HepG2 (cell line): ENCODE data around the gene UXS1. TPM values are rescaled to one million over a fixed set of nuclear protein-coding genes. Genes with fewer than 3 reads are reported as not detected.

ENCODE experiments used
- ATAC-seq: fragments of 200-7000 bp; cut with Tn5 transposase; 3 replicates; pipeline ENCODE4 v1.9.1; 2020; ENCODE audit warnings: mild to moderate bottlenecking, moderate library complexity
- BruUV-seq: library from RNA; stranded (reverse); fragments of 400-500 nt; replicated peaks from 2 replicates; lab custom pipeline; 2021; lab: Mats Ljungman, UMichigan
- CTCF ChIA-PET: fragments of 300-600 bp; formaldehyde crosslinking; extraction: SDS; loops from one replicate; lab custom pipeline; 2021; ENCODE audit warnings: low total read pairs, inconsistent platforms, low intra/inter-chr PET ratio; lab: Yijun Ruan, JAX
- POLR2A ChIA-PET: fragments of 350-600 bp; sonication (Branson Sonifier 250); formaldehyde crosslinking; loops from one replicate; lab custom pipeline; 2020; ENCODE audit warnings: antibody characterized with exemption, inconsistent platforms; lab: Yijun Ruan, JAX
- DNase-seq: peaks from one replicate; pipeline ENCODE4 v3.0.0-alpha.2; 2015; ENCODE audit warnings: low spot score
- FAIRE-seq: peaks from 3 replicates; lab custom pipeline; 2011; peaks lifted over from hg19 to GRCh38; lab: Jason Lieb, UNC
- H2AFZ ChIP-seq: one replicate; pipeline ENCODE4 v1.6.1; 2011; ENCODE audit warnings: low read length, inconsistent platforms
- H3K27ac ChIP-seq: fragments of 300-600 bp; 3 replicates; pipeline ENCODE4 v1.8.0; 2011; ENCODE audit warnings: mixed run types, mild to moderate bottlenecking, mixed read lengths, low read length, inconsistent platforms; ENCODE audit not compliant: insufficient read depth; ENCODE audit errors: extremely low read length
- H3K27me3 ChIP-seq, 2 experiments: fragments of 200-600 bp in 1 of 2; 2 replicates in 1 of 2; 3 replicates in 1 of 2; pipeline versions ENCODE4 v1.6.0 to v1.8.0; 2011; ENCODE audit warnings: low read length in 2 of 2, mild to moderate bottlenecking in 2 of 2, moderate library complexity in 2 of 2, inconsistent platforms in 1 of 2; ENCODE audit not compliant: insufficient read depth in 2 of 2, control insufficient read depth in 1 of 2
- H3K36me3 ChIP-seq, 2 experiments: fragments of 200-600 bp in 1 of 2; replicated peaks in 1 of 2; 2 replicates in 1 of 2; 3 replicates in 1 of 2; pipeline versions ENCODE4 v1.5.1 to v1.8.0; 2011; ENCODE audit warnings: low read length in 2 of 2, inconsistent platforms in 1 of 2; ENCODE audit not compliant: insufficient read depth in 2 of 2, control insufficient read depth in 1 of 2
- H3K4me1 ChIP-seq: 2 replicates; pipeline ENCODE4 v1.5.1; 2012; ENCODE audit warnings: low read length, inconsistent platforms; ENCODE audit not compliant: insufficient read depth
- H3K4me2 ChIP-seq: 2 replicates; pipeline ENCODE4 v1.6.0; 2011; ENCODE audit warnings: low read depth, low read length, inconsistent platforms
- H3K4me3 ChIP-seq, 3 experiments: fragments of 200-600 bp in 1 of 3; sonication (generic), shearing (Covaris generic) in 1 of 3; replicated peaks in 1 of 3; 2 replicates each; pipeline ENCODE4 v1.5.1; 2011 to 2016; ENCODE audit warnings: low read length in 3 of 3, inconsistent platforms in 2 of 3, low read depth in 2 of 3, mild to moderate bottlenecking in 2 of 3, control low read depth in 1 of 3, mixed read lengths in 1 of 3; ENCODE audit not compliant: insufficient read depth in 1 of 3
- H3K79me2 ChIP-seq: one replicate; pipeline ENCODE4 v1.6.1; 2011; ENCODE audit warnings: low read length, inconsistent platforms; ENCODE audit not compliant: insufficient read depth
- H3K9ac ChIP-seq: 2 replicates; pipeline ENCODE4 v1.6.0; 2011; ENCODE audit warnings: mild to moderate bottlenecking, low read depth, low read length, inconsistent platforms; ENCODE audit not compliant: insufficient read depth
- H3K9me3 ChIP-seq: 2 replicates; pipeline ENCODE4 v1.5.1; 2012; ENCODE audit warnings: mild to moderate bottlenecking, low read length
- H4K20me1 ChIP-seq: 2 replicates; pipeline ENCODE4 v1.6.0; 2011; ENCODE audit warnings: inconsistent platforms, mild to moderate bottlenecking, low read length, moderate library complexity; ENCODE audit not compliant: insufficient read depth
- ETV6 ChIP-seq: sonication (generic); formaldehyde crosslinking; conservative IDR thresholded peaks from 2 replicates; pipeline ENCODE4 v1.4.0; 2020; ENCODE audit warnings: missing genetic modification reagents
- HES4 ChIP-seq: sonication (generic); formaldehyde crosslinking; IDR thresholded peaks from 2 replicates; pipeline ENCODE4 v1.9.0; 2021; ENCODE audit warnings: mild to moderate bottlenecking, missing genetic modification reagents, borderline replicate concordance
- HMG20A ChIP-seq: IDR thresholded peaks from 2 replicates; pipeline ENCODE4 v1.6.1; 2016; ENCODE audit warnings: borderline replicate concordance
- HNF4A ChIP-seq: sonication (generic); formaldehyde crosslinking; IDR thresholded peaks from 2 replicates; pipeline ENCODE4 v1.4.0; 2020; ENCODE audit warnings: missing genetic modification reagents
- HNF4G ChIP-seq, 2 experiments: sonication (generic) in 1 of 2; formaldehyde crosslinking in 1 of 2; IDR thresholded peaks; 2 replicates each; pipeline versions ENCODE4 v1.4.0 to v1.6.1; 2011 to 2020; ENCODE audit warnings: borderline replicate concordance in 2 of 2, low read depth in 2 of 2, mild to moderate bottlenecking in 2 of 2, low read length in 1 of 2, missing genetic modification reagents in 1 of 2, moderate library complexity in 1 of 2
- KLF12 ChIP-seq: sonication (generic); formaldehyde crosslinking; IDR thresholded peaks from 2 replicates; pipeline ENCODE4 v1.4.0; 2020; ENCODE audit warnings: missing genetic modification reagents, borderline replicate concordance
- PHF5A ChIP-seq: IDR thresholded peaks from one replicate; pipeline ENCODE4 v1.6.1; 2018; ENCODE audit warnings: low read depth, missing genetic modification reagents; ENCODE audit not compliant: unreplicated experiment
- RORA ChIP-seq: sonication (generic); formaldehyde crosslinking; IDR thresholded peaks from 2 replicates; pipeline ENCODE4 v1.5.0; 2020; ENCODE audit warnings: mild to moderate bottlenecking, missing genetic modification reagents, moderate library complexity
- SALL1 ChIP-seq: sonication (generic); formaldehyde crosslinking; IDR thresholded peaks from 2 replicates; pipeline ENCODE4 v1.8.0; 2022; ENCODE audit warnings: mild to moderate bottlenecking, missing genetic modification reagents
- SRSF4 ChIP-seq: fragments of 200-400 bp; formaldehyde crosslinking; IDR thresholded peaks from one replicate; pipeline ENCODE4 v1.6.1; 2018; ENCODE audit warnings: mild to moderate bottlenecking, low read depth, low read length, moderate library complexity; ENCODE audit not compliant: poor library complexity, severe bottlenecking
- THAP11 ChIP-seq: IDR thresholded peaks from 2 replicates; pipeline ENCODE4 v1.6.1; 2016; ENCODE audit warnings: missing biosample characterization, missing genetic modification reagents
- ZNF274 ChIP-seq: sonication (generic); formaldehyde crosslinking; IDR thresholded peaks from 2 replicates; pipeline ENCODE4 v1.5.1; 2020; ENCODE audit warnings: mild to moderate bottlenecking, missing genetic modification reagents
- ZNF431 ChIP-seq: sonication (generic); formaldehyde crosslinking; IDR thresholded peaks from 2 replicates; pipeline ENCODE4 v1.9.0; 2022; ENCODE audit warnings: missing genetic modification reagents, low read depth, mild to moderate bottlenecking, borderline replicate concordance
- ZNF513 ChIP-seq: sonication (generic); formaldehyde crosslinking; conservative IDR thresholded peaks from 2 replicates; pipeline ENCODE4 v1.5.0; 2020; ENCODE audit warnings: missing genetic modification reagents
- ZNF776 ChIP-seq: sonication (generic); formaldehyde crosslinking; IDR thresholded peaks from 2 replicates; pipeline ENCODE4 v1.4.0; 2020; ENCODE audit warnings: mild to moderate bottlenecking, missing genetic modification reagents
- WGBS: methylation state at CpG from one replicate; pipeline ENCODE4 v1.1.6; 2017; ENCODE audit warnings: low lambda C conversion rate; 5-methylcytosine and 5-hydroxymethylcytosine counted together
- in situ Hi-C: cut with HindIII; loops from 2 replicates; pipeline ENCODE4 v1.10.0; 2017; ENCODE audit warnings: low pct_unique_long_range_greater_than_20kb; ENCODE audit not compliant: extremely low pct_ligation_motif_present
- intact Hi-C: fragments of 100-400 bp; cut with micrococcal nuclease; formaldehyde crosslinking; loops from one replicate; pipeline ENCODE4 v1.10.0; 2022; ENCODE audit not compliant: unreplicated experiment
- polyA plus RNA-seq, 8 experiments: library from polyadenylated mRNA; depleted of rRNA in 3 of 8; stranded (reverse) in 7 of 8; unstranded in 1 of 8; fragments of >200 nt; fragmentation: Illumina TruSeq in 4 of 8; extraction: Trizol in 4 of 8; gene quantifications; 2 replicates each; pipeline versions ENCODE4 v1.2.1 to v1.2.3, GENCODE V29; 2011 to 2016; ENCODE audit warnings: low read depth in 4 of 8, missing spikeins in 1 of 8, mixed read lengths in 1 of 8; ENCODE audit not compliant: insufficient read depth in 1 of 8
- total RNA-seq, 5 experiments: library from RNA; depleted of rRNA; stranded (reverse); fragments of >200 nt; fragmentation: Illumina TruSeq; extraction: Trizol; gene quantifications; 2 replicates each; pipeline ENCODE4 v1.2.3, GENCODE V29; 2016; ENCODE audit warnings: low read depth in 1 of 5

Gene UXS1
- total and polyA plus RNA-seq, 2 of the 13 experiments (the other 11 are each of a cell fraction or from before 2014, with no cell fraction given) = 53.3 to 110 TPM

GRCh38 chr2:106139238-106139935 lies 54.7 kb downstream of the UXS1 start:
- FAIRE-seq = no peak

DNA sequence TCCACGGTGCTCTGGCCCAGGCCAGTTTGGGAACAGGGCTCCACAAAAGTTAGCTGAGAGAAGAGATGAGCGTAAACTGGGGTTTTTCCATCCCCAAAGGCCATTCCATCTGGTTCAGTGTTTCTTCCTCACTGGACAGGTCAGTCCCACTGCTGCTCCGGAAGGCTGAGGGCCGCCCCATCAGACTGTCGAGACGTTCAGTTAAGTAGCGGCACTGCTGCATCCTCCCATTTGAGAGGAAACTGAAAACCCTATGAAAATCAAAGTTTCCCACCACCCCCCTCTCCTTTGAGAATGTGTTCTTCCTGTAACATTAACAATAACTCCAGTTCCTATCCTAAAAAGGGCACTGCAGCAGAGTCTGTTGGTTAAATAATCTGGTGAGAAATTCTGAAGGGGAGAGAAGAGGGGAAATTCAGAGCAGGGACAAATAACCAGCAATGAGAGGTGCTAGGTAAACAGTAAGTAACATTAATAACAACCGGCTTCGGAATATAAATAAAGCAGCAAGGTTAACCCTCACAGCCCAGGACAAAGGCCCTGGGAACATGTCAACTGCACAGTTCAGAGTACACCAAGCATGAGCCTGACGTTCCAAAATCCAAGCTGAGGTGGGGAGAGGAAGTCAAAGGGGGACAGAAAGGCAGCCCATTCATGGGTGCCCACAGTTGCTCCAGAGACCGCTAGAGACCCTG lies 55.4 kb downstream of the UXS1 start:
- H3K4me1 ChIP-seq = peaks cover 25% of the 10 kb centered on the region
- FAIRE-seq (no peak), DNase-seq (no peak), ATAC-seq (peak; percentile 85)
- intact Hi-C loops (no loop called here), in situ Hi-C loops (no loop called here)
- H3K27ac ChIP-seq = peak overlapping the region; percentile 37
- no peaks in the 10 kb centered on the region for H3K27me3 ChIP-seq
- no peak overlapping the region for H3K9ac ChIP-seq
- no TSS peak for BruUV-seq
- ChIA-PET CTCF (no interaction called here), POLR2A (no interaction called here)
- H3K36me3 ChIP-seq = peaks cover 6 to 20% of the 10 kb centered on the region in 2 experiments; a peak in 4 of 5 replicates
- WGBS = 78% methylated on average over 11 of the region's 11 CpGs
- peak overlapping the region; percentile 24; the same call in 1 of the 2 replicates for H3K4me2 ChIP-seq
- H3K9me3 ChIP-seq = no peaks in the 10 kb centered on the region
- no peak overlapping the region for H2AFZ ChIP-seq
- H3K4me3 ChIP-seq = no peak overlapping the region
- H4K20me1 ChIP-seq = no peaks in the 10 kb centered on the region
- peaks cover 8% of the 10 kb centered on the region for H3K79me2 ChIP-seq
- peak; percentile 44 for TF ChIP-seq SALL1 (CRISPR knock-in tag)
- no peak for TF ChIP-seq ZNF274 (CRISPR knock-in tag)
- TF ChIP-seq HES4 (CRISPR knock-in tag) = no peak
- TF ChIP-seq HMG20A (CRISPR knock-in tag) = no peak
- no peak for TF ChIP-seq SRSF4
- TF ChIP-seq ZNF431 (CRISPR knock-in tag) = no peak
- TF ChIP-seq RORA (CRISPR knock-in tag) = no peak
- no peak for TF ChIP-seq PHF5A (CRISPR knock-in tag)
- no peak for TF ChIP-seq ZNF776 (CRISPR knock-in tag)
- TF ChIP-seq ZNF513 (CRISPR knock-in tag) = no peak
- peak; percentile 57 for TF ChIP-seq HNF4A (CRISPR knock-in tag)
- no peak for TF ChIP-seq KLF12
- TF ChIP-seq THAP11 = no peak

More at GRCh38 chr2:106139238-106139935, 54.7 kb downstream of the UXS1 start:
- DNase-seq = no peak
- H2AFZ ChIP-seq = no peak overlapping the region
- no peak overlapping the region for H3K4me3 ChIP-seq
- H3K4me1 ChIP-seq = peaks cover 25% of the 10 kb centered on the region
- H3K27me3 ChIP-seq = no peaks in the 10 kb centered on the region
- no peak overlapping the region for H3K9ac ChIP-seq
- H3K9me3 ChIP-seq = no peaks in the 10 kb centered on the region
- ATAC-seq = no peak; the same call in 2 of the 3 replicates
- 93% methylated on average over 9 of the region's 10 CpGs for WGBS
- TF ChIP-seq ETV6 (CRISPR knock-in tag) (no peak), HNF4G (IDR thresholded peaks at IDR 0.05; ENCODE audit: borderline replicate concordance, low read depth, low read length) (0 out of 2 replicates have a peak, but pooled peaks have one; percentile 0), HNF4G (CRISPR knock-in tag; IDR thresholded peaks at IDR 0.05; ENCODE audit: borderline replicate concordance, low read depth) (no peak)
- TF ChIP-seq, all 625 proteins: peak for 1
- Histone ChIP-seq H4K20me1 (no peaks in the 10 kb centered on the region), H3K27ac (peak overlapping the region; percentile 37), H3K36me3 (peaks cover 9 to 27% of the 10 kb centered on the region in 2 experiments; a peak in 4 of 5 replicates), H3K4me2 (peak overlapping the region; percentile 24; the same call in 1 of the 2 replicates), H3K79me2 (peaks cover 8% of the 10 kb centered on the region)
- in situ Hi-C loops (no loop called here), intact Hi-C loops (no loop called here)
- ChIA-PET POLR2A (no interaction called here), CTCF (no interaction called here)
- BruUV-seq = no TSS peak
